GM18505 (cell line): ENCODE data around the gene USP2.

Source experiments
- ATAC-seq: cut with Tn5 transposase; IDR thresholded peaks from one replicate; pipeline ENCODE4 v1.9.1; 2021; ENCODE audit not compliant: unreplicated experiment
- POLR2A ChIP-seq: IDR thresholded peaks from 4 replicates; pipeline ENCODE4 v1.6.1; 2011; ENCODE audit warnings: borderline replicate concordance; ENCODE audit not compliant: insufficient read depth, insufficient read length; ENCODE audit errors: extremely low read depth

USP2 gene

DNA sequence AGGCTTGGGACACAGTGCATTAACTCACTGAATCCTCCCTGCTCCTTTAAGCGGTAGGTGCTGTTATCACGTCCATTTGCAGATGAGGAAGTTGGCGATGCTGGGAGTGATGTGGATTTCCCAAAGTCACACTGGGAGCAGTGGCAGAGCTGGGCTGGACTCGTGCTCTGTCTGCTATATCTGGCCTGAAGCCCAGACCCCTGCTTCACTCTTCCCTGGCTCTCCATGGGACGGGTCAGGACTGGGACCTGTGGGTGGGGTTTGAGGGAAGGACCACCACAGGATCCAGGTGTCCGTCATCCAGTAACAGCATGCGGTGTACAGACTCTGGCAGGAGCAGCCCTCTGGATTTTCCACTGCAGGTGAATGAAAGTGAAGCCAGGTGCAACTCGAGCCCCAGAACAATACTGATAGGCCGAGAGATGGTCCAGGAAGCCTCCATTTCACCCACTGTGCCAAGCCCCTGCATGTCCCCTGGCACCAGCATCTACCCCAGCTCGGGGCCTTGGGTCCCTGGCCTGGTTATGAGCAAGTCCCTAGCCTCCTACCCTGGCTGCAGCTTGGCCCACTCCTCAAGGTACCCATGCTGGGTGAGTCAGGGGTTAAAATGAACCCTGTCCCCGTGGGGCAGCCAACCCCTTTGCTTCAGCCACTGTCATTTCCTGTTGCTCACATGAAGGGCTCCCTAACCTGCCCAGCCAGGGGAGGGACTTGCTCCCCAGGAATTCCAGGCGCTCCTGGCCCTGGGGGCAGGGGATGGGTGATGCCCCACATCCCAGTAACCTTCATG lies 4.2 kb downstream of the USP2 start:
- ATAC-seq: no peak

DNA sequence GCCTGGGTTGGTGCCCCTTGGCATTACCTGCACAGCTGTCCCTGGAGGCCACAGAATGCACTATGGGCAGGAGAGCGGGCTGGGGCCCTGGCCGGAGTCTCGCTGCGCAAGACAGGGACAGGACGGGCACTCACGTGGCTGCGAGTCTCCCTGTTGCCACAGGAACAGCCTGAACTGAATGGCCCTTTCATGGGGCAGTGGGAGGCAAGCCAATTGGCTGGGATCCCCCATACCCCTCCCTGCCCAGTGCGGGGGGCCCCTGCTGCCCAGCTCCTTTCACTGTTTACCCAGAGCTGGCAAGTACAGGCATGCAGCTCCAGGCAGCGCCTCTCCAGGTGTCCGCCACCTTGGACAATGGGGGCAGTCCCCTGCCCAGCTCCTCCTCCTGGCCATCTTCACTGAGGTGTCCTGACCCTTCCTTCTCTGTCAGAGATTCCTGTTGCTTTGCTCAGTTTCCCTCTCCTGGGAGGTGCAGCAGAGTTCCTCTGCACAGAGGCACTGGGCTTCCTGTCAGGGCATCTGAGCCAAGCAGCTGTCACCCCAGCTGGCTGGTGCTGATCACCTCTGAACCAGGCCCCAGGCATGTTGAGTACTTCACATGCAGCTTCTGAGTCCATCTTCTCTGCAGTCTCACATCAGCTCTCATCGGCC lies 5.2 kb downstream of the USP2 start:
- no peak for ATAC-seq
- TF ChIP-seq POLR2A: no peak

More for the DNA sequence above, 4.2 kb downstream of the USP2 start:
- no peak for TF ChIP-seq POLR2A

DNA sequence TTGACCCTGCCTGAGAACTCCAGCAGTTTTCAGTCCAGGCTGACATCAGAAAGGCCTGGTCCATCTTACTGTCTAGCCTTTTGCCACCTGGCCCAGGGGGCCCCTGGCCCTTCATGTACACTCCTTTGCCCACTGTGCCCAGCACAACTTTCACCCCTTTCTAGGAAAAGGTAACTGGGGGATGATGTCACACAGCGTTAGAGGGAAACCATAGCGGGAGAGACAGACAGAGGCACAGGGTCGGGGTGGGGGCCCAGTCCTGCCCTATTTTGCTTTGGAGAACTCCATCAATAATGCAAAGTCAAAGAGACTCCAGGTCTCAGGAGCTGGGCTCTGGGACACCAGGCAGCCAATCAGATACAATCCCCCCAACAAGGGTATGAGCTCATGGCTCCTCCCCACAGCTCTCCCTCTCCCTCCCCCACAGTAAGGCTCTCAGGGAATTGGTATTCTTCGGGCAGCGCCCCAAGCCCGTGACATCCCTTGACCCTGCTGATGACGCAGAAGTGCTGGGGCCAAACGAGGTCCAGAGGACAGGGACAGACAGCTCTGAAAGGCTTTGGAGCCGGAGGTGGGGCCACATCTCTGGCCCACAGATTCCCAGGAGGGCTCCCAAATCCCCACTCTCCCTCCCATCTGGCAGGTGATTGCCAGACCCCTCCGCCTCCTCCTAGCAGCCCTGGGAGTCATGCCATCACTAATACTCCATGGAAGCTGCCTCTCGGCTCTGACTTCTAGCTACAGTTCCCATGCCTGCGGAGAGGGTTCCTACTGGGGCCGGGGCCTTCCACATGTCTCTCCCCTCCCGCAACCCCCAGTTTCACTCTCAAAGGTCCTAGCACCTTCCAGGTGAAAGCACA lies 5.9 kb downstream of the USP2 start:
- no peak for ATAC-seq
- no peak for TF ChIP-seq POLR2A

DNA sequence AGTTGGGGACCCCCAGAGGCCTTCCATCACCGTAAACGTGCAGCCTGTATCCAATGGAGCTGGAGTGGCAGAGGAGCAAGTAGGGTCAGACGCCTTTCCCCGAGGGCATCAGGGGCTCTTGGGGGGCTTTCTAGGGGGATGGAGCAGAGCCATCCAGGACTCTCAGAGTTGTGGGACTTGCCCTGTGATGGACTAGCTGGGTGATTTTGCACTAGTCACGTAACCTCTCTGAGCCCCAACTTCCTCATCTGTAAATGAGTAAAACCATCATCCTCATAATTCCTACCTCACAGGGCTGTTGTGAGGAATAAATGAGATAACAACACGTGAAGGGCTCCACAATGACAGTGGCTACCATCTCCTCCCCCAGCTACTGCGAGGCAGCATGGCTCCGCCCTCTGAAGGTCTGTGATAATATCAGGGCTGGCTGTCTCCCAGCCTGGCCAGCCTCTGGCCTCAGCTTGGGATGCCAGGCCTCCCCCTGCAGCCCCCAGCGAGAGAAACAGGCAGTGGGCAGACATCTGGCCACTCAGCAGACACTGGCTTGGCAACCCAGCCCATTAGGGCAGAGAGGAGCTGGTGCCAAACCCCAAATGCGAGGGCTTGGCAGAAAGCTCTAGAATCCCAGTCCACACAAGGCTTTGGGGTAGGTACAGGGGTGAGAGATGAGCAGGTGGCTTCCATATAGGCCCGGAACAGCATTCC lies 6.7 kb downstream of the USP2 start:
- TF ChIP-seq POLR2A: no peak
- ATAC-seq: no peak

DNA sequence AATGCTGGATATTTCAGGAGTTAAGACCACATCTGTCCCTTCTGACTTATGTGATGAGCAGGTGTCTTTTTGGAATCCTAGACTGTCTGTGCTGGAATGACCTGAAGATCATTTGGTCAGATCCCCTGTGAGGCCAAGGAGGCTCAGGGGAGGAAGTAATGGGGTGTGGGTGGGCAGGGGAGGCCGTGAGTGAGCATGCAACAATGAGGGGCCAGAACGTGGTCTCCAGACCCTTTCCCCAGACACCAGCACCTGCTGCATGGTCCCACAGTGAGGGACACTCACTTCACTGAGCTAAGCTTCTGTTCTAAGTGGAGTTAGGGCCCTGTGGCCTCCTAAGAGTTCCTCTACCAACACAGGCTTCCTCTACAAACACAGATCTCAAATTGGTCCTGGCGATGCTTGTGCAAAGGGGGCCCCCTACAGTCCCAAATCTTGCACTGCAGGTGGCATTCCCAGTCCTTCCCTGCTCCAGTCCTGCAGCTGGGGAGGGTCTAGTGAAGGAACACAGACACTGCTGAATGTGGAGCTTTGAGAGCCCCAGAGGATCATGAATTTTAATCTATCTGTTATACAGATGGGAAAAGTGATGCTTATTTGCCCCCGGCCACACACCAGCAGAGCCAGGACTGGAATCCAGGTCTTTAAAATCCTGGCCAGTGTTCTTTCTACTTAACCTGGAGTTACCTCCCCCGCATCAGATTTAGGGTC lies 7.4 kb downstream of the USP2 start:
- TF ChIP-seq POLR2A: no peak
- no peak for ATAC-seq

DNA sequence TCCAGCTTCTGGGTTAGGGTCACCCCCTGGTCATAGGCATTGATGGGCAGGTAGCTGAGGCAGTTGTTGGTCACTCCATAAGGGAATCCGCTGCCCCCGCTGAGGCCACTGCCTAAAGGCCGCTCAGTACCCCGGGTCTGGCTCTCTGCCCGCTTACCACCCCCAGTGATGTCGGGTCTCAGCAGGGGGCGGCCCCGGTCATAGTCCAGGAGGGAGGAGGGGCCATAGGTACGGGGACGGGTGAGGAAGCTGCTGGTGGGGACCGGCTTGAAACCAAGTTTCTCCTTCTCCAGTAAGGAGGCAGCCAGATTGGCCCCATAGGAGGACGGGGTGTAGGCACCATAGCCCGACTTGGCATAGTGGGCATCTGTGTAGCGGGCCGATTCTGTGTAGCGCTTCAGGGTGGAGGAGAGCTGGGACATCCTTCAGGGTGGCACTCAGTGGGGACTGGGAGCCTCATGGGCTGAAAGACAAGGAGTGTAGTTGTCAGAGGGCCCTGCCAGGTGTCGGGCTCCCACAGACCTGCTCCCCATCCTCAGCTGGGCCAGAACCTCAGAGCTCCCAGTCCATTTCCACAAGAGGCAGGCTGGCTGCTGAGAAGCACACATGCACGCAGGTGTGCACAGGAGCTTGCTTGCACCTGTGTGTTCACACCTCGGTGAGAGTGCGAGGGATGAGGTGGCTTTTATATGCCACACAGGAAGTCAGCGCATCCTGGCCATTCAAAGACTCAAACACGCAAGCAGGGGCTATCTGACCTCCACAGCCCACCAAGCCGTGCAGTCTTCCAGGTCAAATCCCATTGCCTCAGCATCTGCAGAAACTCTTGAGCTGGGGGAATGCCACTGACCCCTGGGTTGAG lies 8.2 kb downstream of the USP2 start:
- ATAC-seq: no peak
- no peak for TF ChIP-seq POLR2A

DNA sequence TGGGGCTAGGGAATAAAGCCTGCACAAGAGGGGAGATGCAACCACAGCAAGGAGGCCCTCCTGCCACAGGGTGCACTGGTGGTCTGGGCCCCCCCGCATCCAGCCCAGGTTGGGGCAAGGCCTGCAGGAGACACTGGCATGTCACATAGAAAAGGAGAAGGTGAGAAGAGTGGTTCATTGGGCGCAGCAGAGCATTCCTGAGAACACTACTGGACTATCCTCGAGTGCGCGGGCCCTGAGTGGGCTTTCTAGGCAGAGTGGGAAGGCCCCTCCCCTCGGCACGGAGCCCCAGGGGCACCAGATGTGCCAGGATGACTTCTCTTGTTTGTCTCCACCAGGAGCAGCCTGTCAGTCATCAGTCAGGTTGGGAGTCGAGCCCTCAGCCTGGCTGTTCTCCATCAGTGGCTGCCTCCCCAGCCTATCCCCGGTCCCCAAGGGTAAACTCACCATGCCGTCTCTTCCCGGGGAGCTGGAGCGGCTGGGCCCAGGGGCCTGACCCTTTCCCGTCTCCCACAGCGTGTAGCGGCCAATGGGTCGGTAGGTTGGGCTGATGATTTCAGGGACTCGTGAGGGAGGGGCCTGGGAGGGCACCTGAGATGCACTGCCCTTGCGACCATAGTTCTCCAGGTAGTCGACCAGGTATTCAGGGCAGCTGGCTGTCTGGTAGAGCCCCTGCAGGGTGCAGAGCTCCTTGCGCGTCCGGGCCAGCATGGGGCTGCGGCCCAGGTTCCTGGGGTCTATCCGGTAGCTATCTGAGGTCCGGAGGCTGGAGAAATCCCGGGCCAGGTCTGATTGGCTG lies 9.0 kb downstream of the USP2 start:
- no peak for ATAC-seq
- no peak for TF ChIP-seq POLR2A

DNA sequence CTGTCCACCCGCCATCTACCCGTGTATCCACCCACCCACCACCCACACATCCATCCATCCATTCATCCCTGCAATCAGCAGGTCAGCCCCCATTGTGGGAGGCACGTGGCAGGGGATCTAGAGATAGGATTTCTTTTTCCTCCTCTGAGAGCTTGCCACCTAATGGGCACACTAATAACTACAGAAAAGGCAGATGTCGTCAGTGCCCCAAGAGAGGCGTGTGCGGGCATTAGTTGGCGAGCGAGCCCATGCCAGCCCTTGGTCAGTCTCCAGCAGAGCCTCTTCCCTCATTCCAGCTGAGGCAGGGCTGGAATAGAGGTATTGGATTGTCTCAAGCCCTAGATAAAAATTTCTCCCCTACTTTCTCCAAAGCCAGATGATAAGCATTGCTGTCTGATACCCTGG lies 9.7 kb downstream of the USP2 start:
- TF ChIP-seq POLR2A: no peak
- no peak for ATAC-seq

DNA sequence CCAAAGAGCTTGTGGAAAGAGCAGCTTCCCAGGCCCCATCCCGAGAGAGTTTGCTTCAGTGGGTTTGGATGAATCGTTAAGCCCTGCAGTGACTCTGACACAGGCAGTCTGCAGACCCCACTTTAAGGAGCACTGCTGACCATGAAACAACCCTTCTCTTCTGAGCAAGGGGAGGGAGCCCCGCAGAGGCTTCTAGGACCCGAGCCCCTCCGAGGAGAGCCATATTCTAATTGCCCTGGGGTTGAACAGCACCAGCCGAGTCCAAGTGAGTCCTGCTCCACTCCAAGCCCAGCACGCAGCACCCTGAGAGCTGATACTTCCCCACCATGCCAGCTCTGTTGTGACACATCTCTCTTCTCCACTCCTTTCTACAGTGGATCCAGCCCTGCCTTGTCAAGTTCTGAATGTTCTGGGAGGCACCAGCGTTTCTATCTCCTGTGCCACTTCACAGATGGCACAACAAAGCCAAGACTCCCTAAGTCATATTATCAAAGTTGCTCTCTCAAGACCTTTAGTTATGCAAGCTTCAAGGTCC lies 10.4 kb downstream of the USP2 start:
- no peak for TF ChIP-seq POLR2A
- ATAC-seq: no peak

DNA sequence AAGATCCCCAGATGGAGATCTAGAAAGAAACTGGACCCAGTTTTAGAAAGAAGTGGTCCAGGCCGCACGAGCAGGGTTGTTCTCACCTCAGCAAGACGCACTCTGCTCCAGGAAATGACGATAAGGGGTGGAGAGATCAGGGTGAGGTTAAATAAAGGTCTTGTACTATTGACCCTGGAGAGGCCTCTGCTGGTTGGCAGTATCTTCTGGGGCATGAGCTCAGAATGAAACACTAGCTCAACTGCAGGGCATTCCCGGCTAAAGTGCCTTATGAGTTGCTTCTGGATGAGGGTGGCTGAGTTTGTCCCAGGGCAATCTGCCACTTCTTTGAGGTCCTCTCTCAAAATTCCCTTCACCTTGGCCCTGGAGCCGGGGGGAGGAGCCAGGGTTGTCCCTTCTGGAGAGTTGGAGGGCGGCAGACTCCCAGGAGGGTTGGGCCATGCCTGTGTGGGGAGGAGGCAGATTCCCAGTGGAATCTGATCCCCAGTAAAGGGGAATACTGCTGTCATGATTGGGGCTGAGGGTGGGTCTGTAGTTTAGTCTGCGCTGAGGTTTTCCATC lies 10.9 kb downstream of the USP2 start:
- ATAC-seq: no peak
- TF ChIP-seq POLR2A: no peak
